ENCODE results near the gene ASAP3. TPM values are rescaled to one million over a fixed set of nuclear protein-coding genes. Genes with fewer than 3 reads are reported as not detected.

The ASAP3 gene
- total RNA-seq, 1 experiment from 2014 or later, result 71.2 TPM

DNA sequence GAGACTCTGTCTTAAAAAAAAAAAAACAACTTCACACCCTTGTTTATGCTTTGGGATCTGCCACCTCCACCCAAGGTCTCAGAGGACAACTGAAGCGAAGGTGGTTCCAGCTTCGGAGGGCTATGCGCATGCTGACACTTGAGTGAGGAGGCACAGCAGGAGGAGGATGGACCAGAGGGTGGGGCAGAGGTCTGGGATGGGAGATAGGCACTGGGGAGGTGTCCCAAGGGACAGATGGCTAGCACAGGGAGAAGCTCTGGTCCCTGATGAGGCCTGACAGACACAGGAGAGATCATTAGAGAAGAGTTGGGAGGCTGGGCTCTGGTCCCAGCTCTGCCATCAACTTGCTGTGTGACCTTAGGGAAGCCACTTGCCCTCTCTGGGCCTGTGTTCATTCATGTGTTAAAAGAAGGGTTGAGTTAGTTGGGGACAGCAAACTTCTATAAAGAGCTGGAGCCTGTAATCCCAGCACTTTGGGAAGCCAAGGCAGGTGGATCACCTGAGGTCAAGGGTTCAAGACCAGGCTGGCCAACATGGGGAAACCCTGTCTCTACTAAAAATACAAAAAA is 30.2 kb upstream of the ASAP3 start:
- no peak for TF ChIP-seq JAZF1 (CRISPR knock-in tag; IDR thresholded peaks at IDR 0.05)
- no peak for TF ChIP-seq KAT7 (CRISPR knock-in tag; IDR thresholded peaks at IDR 0.05; ENCODE audit: borderline replicate concordance)
- TF ChIP-seq NR3C1 (CRISPR knock-in tag; conservative IDR thresholded peaks at IDR 0.05; ENCODE audit: low read depth), result no peak
- TF ChIP-seq ZNF263 (CRISPR knock-in tag; IDR thresholded peaks at IDR 0.05; ENCODE audit: low read depth), result no peak
- Mint-ChIP-seq H3K27ac (no peak overlapping the region), H3K27me3 (ENCODE audit: low read depth) (no peaks in the 10 kb centered on the region), H3K4me1 (no peaks in the 10 kb centered on the region), H3K36me3 (peaks cover 14% of the 10 kb centered on the region), H3K4me3 (no peak overlapping the region), H3K9me3 (no peaks in the 10 kb centered on the region)
- ChIA-PET CTCF (interaction anchor here (0.9 to 3.4 kb wide), 3 partner anchors 9 to 18 kb away, joined by 3 to 20 read pairs (median 4); partner anchors contain the start of gene E2F2), POLR2A (no interaction called here)
- no peak for DNase-seq (ENCODE audit: low spot score)
- no peak for ATAC-seq

DNA sequence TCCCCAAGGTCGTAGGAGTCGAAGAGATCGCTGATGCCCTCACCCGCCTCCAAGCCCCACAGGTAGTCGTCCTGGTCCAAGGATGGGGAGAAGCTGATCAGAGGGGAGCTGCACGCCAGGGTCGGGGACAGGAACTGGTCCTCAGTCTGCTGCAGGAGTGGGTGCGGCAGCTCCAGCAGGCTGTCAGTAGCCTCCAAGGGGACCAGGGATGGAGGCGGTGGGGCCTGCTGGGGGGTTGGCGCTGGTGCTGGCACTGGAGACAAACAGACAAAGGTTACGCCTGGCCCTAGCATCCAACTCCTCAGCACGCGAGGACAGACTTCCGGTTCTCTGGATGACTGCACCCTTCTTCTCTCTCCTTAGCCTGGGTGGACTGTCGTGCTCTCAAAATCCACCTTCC is 25.9 kb upstream of the ASAP3 start:
- DNase-seq (ENCODE audit: low spot score), result no peak
- no peak for ATAC-seq
- ChIA-PET POLR2A (no interaction called here), CTCF (interaction anchor here (6.1 kb wide), 1 partner anchor 14 kb away, joined by 58 read pairs; no protein-coding TSS in a partner anchor)
- Mint-ChIP-seq H3K4me1 (0 out of 2 replicates have a peak, but pooled peaks cover 6% of the 10 kb centered on the region), H3K36me3 (peaks cover 3% of the 10 kb centered on the region), H3K27me3 (ENCODE audit: low read depth) (no peaks in the 10 kb centered on the region; the same call in 1 of the 2 replicates), H3K27ac (no peak overlapping the region), H3K9me3 (no peaks in the 10 kb centered on the region), H3K4me3 (no peak overlapping the region)
- TF ChIP-seq, protein P1, sequence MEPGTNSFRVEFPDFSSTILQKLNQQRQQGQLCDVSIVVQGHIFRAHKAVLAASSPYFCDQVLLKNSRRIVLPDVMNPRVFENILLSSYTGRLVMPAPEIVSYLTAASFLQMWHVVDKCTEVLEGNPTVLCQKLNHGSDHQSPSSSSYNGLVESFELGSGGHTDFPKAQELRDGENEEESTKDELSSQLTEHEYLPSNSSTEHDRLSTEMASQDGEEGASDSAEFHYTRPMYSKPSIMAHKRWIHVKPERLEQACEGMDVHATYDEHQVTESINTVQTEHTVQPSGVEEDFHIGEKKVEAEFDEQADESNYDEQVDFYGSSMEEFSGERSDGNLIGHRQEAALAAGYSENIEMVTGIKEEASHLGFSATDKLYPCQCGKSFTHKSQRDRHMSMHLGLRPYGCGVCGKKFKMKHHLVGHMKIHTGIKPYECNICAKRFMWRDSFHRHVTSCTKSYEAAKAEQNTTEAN (CRISPR knock-in tag; IDR thresholded peaks at IDR 0.05), result no peak
- no peak for TF ChIP-seq EMX1 (CRISPR knock-in tag; IDR thresholded peaks at IDR 0.05)
- TF ChIP-seq, protein P2, sequence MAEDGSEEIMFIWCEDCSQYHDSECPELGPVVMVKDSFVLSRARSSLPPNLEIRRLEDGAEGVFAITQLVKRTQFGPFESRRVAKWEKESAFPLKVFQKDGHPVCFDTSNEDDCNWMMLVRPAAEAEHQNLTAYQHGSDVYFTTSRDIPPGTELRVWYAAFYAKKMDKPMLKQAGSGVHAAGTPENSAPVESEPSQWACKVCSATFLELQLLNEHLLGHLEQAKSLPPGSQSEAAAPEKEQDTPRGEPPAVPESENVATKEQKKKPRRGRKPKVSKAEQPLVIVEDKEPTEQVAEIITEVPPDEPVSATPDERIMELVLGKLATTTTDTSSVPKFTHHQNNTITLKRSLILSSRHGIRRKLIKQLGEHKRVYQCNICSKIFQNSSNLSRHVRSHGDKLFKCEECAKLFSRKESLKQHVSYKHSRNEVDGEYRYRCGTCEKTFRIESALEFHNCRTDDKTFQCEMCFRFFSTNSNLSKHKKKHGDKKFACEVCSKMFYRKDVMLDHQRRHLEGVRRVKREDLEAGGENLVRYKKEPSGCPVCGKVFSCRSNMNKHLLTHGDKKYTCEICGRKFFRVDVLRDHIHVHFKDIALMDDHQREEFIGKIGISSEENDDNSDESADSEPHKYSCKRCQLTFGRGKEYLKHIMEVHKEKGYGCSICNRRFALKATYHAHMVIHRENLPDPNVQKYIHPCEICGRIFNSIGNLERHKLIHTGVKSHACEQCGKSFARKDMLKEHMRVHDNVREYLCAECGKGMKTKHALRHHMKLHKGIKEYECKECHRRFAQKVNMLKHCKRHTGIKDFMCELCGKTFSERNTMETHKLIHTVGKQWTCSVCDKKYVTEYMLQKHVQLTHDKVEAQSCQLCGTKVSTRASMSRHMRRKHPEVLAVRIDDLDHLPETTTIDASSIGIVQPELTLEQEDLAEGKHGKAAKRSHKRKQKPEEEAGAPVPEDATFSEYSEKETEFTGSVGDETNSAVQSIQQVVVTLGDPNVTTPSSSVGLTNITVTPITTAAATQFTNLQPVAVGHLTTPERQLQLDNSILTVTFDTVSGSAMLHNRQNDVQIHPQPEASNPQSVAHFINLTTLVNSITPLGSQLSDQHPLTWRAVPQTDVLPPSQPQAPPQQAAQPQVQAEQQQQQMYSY (CRISPR knock-in tag; IDR thresholded peaks at IDR 0.05), result no peak
- TF ChIP-seq NR2C2 (CRISPR knock-in tag; IDR thresholded peaks at IDR 0.05), result no peak
- no peak for TF ChIP-seq ZNF416 (CRISPR knock-in tag; IDR thresholded peaks at IDR 0.05)
- no peak for TF ChIP-seq CREM (CRISPR knock-in tag; IDR thresholded peaks at IDR 0.05)
- TF ChIP-seq ZNF396 (CRISPR knock-in tag; IDR thresholded peaks at IDR 0.05; ENCODE audit: borderline replicate concordance), result no peak
- TF ChIP-seq, protein P3, sequence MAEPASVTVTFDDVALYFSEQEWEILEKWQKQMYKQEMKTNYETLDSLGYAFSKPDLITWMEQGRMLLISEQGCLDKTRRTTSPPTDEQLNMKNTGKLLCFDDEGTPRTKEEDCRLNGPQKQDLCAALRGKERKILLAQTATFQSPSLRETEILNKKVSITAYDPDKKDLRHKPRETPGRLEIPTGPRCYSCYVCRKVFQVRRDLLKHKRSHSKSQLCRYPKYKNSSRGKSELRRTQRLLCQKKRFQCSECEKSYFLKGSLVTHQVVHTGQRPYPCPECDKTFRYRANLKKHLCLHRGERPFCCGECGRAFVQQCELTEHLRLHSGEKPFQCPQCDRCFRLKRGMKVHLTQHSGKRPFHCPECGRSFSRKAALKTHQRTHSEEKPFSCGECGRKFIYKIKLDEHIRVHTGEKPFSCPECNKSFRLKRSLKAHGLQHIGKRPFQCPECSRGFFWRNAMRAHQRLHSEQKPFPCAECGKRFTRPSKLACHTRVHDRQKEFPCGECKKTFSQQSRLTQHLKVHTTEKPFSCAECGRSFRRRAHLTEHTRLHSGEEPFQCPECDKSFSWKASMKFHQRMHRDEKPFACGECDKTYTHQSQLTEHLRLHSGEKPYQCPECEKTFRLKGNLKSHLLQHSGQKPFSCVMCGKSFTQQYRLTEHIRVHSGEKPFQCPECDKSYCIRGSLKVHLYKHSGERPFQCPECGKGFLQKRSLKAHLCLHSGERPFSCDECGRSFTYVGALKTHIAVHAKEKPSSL (CRISPR knock-in tag; conservative IDR thresholded peaks at IDR 0.05), result no peak
- TF ChIP-seq ATF1 (CRISPR knock-in tag; IDR thresholded peaks at IDR 0.05), result no peak
- no peak for TF ChIP-seq IRF2 (CRISPR knock-in tag; IDR thresholded peaks at IDR 0.05; ENCODE audit: borderline replicate concordance, low read depth)
- no peak for TF ChIP-seq NR1H2 (CRISPR knock-in tag; IDR thresholded peaks at IDR 0.05)
- no peak for TF ChIP-seq NFE2L1 (CRISPR knock-in tag; IDR thresholded peaks at IDR 0.05)

Data from WTC11 (cell line).